ENCODE data around the gene GLIS1.

The GLIS1 gene

GRCh38 chr1:53535846-53536245, 203.1 kb downstream of the GLIS1 start:
- no peak for DNase-seq (ENCODE audit: low read depth in 3 of 3, low spot score in 1 of 3)

GRCh38 chr1:53535226-53535625, 203.7 kb downstream of the GLIS1 start:
- no peak for DNase-seq (ENCODE audit: low read depth in 3 of 3, low spot score in 1 of 3)

GRCh38 chr1:53532912-53533311, 206.1 kb downstream of the GLIS1 start:
- DNase-seq (ENCODE audit: low read depth in 3 of 3, low spot score in 1 of 3): no peak

GRCh38 chr1:53532377-53532776, 206.6 kb downstream of the GLIS1 start:
- no peak for DNase-seq (ENCODE audit: low read depth in 3 of 3, low spot score in 1 of 3)

GRCh38 chr1:53530550-53530949, 208.4 kb downstream of the GLIS1 start:
- no peak for DNase-seq (ENCODE audit: low read depth in 3 of 3, low spot score in 1 of 3)

GRCh38 chr1:53529555-53529954, 209.4 kb downstream of the GLIS1 start:
- no peak for DNase-seq (ENCODE audit: low read depth in 3 of 3, low spot score in 1 of 3)

- no peak for DNase-seq (ENCODE audit: low read depth in 3 of 3, low spot score in 1 of 3)
Observed at GRCh38 chr1:53527368-53527767, 211.6 kb downstream of the GLIS1 start.

- DNase-seq (ENCODE audit: low read depth in 3 of 3, low spot score in 1 of 3): no peak
Observed at GRCh38 chr1:53526451-53527101, 212.4 kb downstream of the GLIS1 start.

- DNase-seq (ENCODE audit: low read depth in 3 of 3, low spot score in 1 of 3): no peak
Observed at GRCh38 chr1:53525595-53525994, 213.4 kb downstream of the GLIS1 start.

- no peak for DNase-seq (ENCODE audit: low read depth in 3 of 3, low spot score in 1 of 3)
Observed at GRCh38 chr1:53524428-53525375, 214.3 kb downstream of the GLIS1 start.

GRCh38 chr1:53521924-53522552, 216.9 kb downstream of the GLIS1 start:
- DNase-seq (ENCODE audit: low read depth in 3 of 3, low spot score in 1 of 3): no peak

GRCh38 chr1:53520481-53520880, 218.5 kb downstream of the GLIS1 start:
- DNase-seq (ENCODE audit: low read depth in 3 of 3, low spot score in 1 of 3): no peak

- DNase-seq (ENCODE audit: low read depth in 3 of 3, low spot score in 1 of 3): no peak
Observed at GRCh38 chr1:53519421-53519820, 219.5 kb downstream of the GLIS1 start.

- DNase-seq (ENCODE audit: low read depth in 3 of 3, low spot score in 1 of 3): no peak
Observed at GRCh38 chr1:53518775-53519174, 220.2 kb downstream of the GLIS1 start.

- DNase-seq (ENCODE audit: low read depth in 3 of 3, low spot score in 1 of 3): no peak
Observed at GRCh38 chr1:53517821-53518352, 221.1 kb downstream of the GLIS1 start.

- DNase-seq (ENCODE audit: low read depth in 3 of 3, low spot score in 1 of 3): no peak
Observed at GRCh38 chr1:53517109-53517508, 221.9 kb downstream of the GLIS1 start.

- no peak for DNase-seq (ENCODE audit: low read depth in 3 of 3, low spot score in 1 of 3)
Observed at GRCh38 chr1:53516181-53516580, 222.8 kb downstream of the GLIS1 start.

- no peak for DNase-seq (ENCODE audit: low read depth in 3 of 3, low spot score in 1 of 3)
Observed at GRCh38 chr1:53514436-53514835, 224.5 kb downstream of the GLIS1 start.

- DNase-seq (ENCODE audit: low read depth in 3 of 3, low spot score in 1 of 3): no peak
Observed at GRCh38 chr1:53513846-53514245, 225.1 kb downstream of the GLIS1 start.

GRCh38 chr1:53512807-53513755, 225.9 kb downstream of the GLIS1 start:
- no peak for DNase-seq (ENCODE audit: low read depth in 3 of 3, low spot score in 1 of 3)
